Measurements from ENCODE around the gene ZNF423.

ZNF423 gene

GRCh38 chr16:49848530-49848929 is 7.4 kb downstream of the ZNF423 start:
- DNase-seq, result no peak

GRCh38 chr16:49846800-49847199 is 9.1 kb downstream of the ZNF423 start:
- DNase-seq, result no peak

- no peak for DNase-seq
Observed at GRCh38 chr16:49844359-49844758, 11.6 kb downstream of the ZNF423 start.

- DNase-seq, result no peak
Observed at GRCh38 chr16:49843758-49844157, 12.2 kb downstream of the ZNF423 start.

GRCh38 chr16:49842972-49843371 is 12.9 kb downstream of the ZNF423 start:
- DNase-seq, result no peak

GRCh38 chr16:49839017-49839825 is 16.7 kb downstream of the ZNF423 start:
- no peak for DNase-seq

- DNase-seq, result no peak
Observed at GRCh38 chr16:49838441-49839016, 17.4 kb downstream of the ZNF423 start.

GRCh38 chr16:49837688-49838410 is 18.1 kb downstream of the ZNF423 start:
- DNase-seq, result no peak

- no peak for DNase-seq
Observed at GRCh38 chr16:49836668-49837067, 19.2 kb downstream of the ZNF423 start.

- DNase-seq, result no peak
Observed at GRCh38 chr16:49836218-49836617, 19.7 kb downstream of the ZNF423 start.

- no peak for DNase-seq
Observed at GRCh38 chr16:49835161-49835777, 20.6 kb downstream of the ZNF423 start.

GRCh38 chr16:49834531-49835151 is 21.3 kb downstream of the ZNF423 start:
- DNase-seq, result no peak

- no peak for DNase-seq
Observed at GRCh38 chr16:49833796-49834530, 21.9 kb downstream of the ZNF423 start.

- DNase-seq, result no peak
Observed at GRCh38 chr16:49833085-49833484, 22.8 kb downstream of the ZNF423 start.

- no peak for DNase-seq
Observed at GRCh38 chr16:49832177-49832576, 23.7 kb downstream of the ZNF423 start.

GRCh38 chr16:49830873-49831272 is 25.0 kb downstream of the ZNF423 start:
- DNase-seq, result no peak

- no peak for DNase-seq
Observed at GRCh38 chr16:49828533-49829267, 27.2 kb downstream of the ZNF423 start.

GRCh38 chr16:49827805-49828438 is 28.0 kb downstream of the ZNF423 start:
- DNase-seq, result no peak

GRCh38 chr16:49826515-49826914 is 29.4 kb downstream of the ZNF423 start:
- DNase-seq, result no peak

- no peak for DNase-seq
Observed at GRCh38 chr16:49825041-49825440, 30.9 kb downstream of the ZNF423 start.

- DNase-seq, result no peak
Observed at GRCh38 chr16:49824593-49824992, 31.3 kb downstream of the ZNF423 start.

All from activated CD4-positive, alpha-beta T cell treated with anti-CD3 and anti-CD28 coated beads, Interleukin-2, amount 50 U/mL, for 48 hours (primary cell).